AG10803 (cell line): ENCODE results near the gene FGD2.
"Not testable (repeated sequence)": the region's sequence is repeated elsewhere in the genome, so short reads cannot be mapped to it uniquely, and the experiment has no call there.

Source experiments
- DNase-seq: peaks from one replicate; pipeline ENCODE4 v3.0.0; 2010; ENCODE audit warnings: low read depth
- H3K4me3 ChIP-seq: 2 replicates; pipeline ENCODE4 v1.5.1; 2011; ENCODE audit warnings: mild to moderate bottlenecking, low read length, control low read depth
- CTCF ChIP-seq: conservative IDR thresholded peaks from 2 replicates; pipeline ENCODE4 v1.5.1; 2011; ENCODE audit warnings: mild to moderate bottlenecking, low read length, control low read depth, inconsistent platforms

FGD2 gene

GRCh38 chr6:37057678-37058077, 52.2 kb downstream of the FGD2 start:
- DNase-seq: no peak
- TF ChIP-seq CTCF: no peak
- H3K4me3 ChIP-seq: no peak overlapping the region

GRCh38 chr6:37058084-37058586, 52.7 kb downstream of the FGD2 start:
- peak; percentile 74 for DNase-seq
- no peak overlapping the region for H3K4me3 ChIP-seq
- TF ChIP-seq CTCF: no peak

GRCh38 chr6:37058984-37059343, 53.5 kb downstream of the FGD2 start:
- not testable (repeated sequence) for H3K4me3 ChIP-seq, DNase-seq

GRCh38 chr6:37059344-37060194, 54.1 kb downstream of the FGD2 start:
- H3K4me3 ChIP-seq: peak overlapping the region; percentile 42
- peak; percentile 81 for TF ChIP-seq CTCF
- peak; percentile 95 for DNase-seq

- no peak overlapping the region; the same call in 1 of the 2 replicates for H3K4me3 ChIP-seq
- no peak for TF ChIP-seq CTCF
- no peak for DNase-seq
Measured at GRCh38 chr6:37060195-37060559, 54.7 kb downstream of the FGD2 start.

- no peak for TF ChIP-seq CTCF
- DNase-seq: no peak
- no peak overlapping the region for H3K4me3 ChIP-seq
Measured at GRCh38 chr6:37061157-37061804, 55.8 kb downstream of the FGD2 start.

- DNase-seq: no peak
- TF ChIP-seq CTCF: no peak
- no peak overlapping the region for H3K4me3 ChIP-seq
Measured at GRCh38 chr6:37062424-37062823, 57.0 kb downstream of the FGD2 start.
